Uterus (tissue), 2 donors: ENCODE data around the gene PDE4DIP.
"Not testable (repeated sequence)": the region's sequence is repeated elsewhere in the genome, so short reads cannot be mapped to it uniquely, and the experiment has no call there.

ENCODE experiments used
- CTCF ChIP-seq, 4 experiments: fragments of 200-600 bp in 2 of 4; fragments of 450-650 bp in 2 of 4; sonication (generic) in 2 of 4; IDR thresholded peaks; one replicate each; pipeline ENCODE4 v1.5.1; 2016 to 2019; ENCODE audit warnings: antibody characterized with exemption in 4 of 4, mild to moderate bottlenecking in 2 of 4, moderate library complexity in 1 of 4
- POLR2A ChIP-seq, 2 donors: fragments of 450-650 bp; IDR thresholded peaks; one replicate each; pipeline ENCODE4 v1.6.1; 2016; ENCODE audit warnings: antibody characterized with exemption in 2 of 2, mild to moderate bottlenecking in 1 of 2, moderate library complexity in 1 of 2

- not testable (repeated sequence) for TF ChIP-seq CTCF, POLR2A (IDR thresholded peaks at IDR 0.05)
These were observed 42.1 kb downstream of the PDE4DIP start for GRCh38 chr1:148886293-148886692.
